HG03064 (cell line): ENCODE data around the gene KRTAP9-3.
"Not testable (repeated sequence)": the region's sequence is repeated elsewhere in the genome, so short reads cannot be mapped to it uniquely, and the experiment has no call there.

Experiments used
- ATAC-seq: cut with Tn5 transposase; IDR thresholded peaks from one replicate; pipeline ENCODE4 v1.9.1; 2021; ENCODE audit warnings: low read depth; ENCODE audit not compliant: unreplicated experiment

Gene KRTAP9-3

GRCh38 chr17:41249637-41250240 lies 17.5 kb downstream of the KRTAP9-3 start, which contains the start of gene KRTAP9-4:
Gene KRTAP9-4 (plus strand): TSS chr17:41249687. CDS start chr17:41249721, 34 bp downstream.
- not testable (repeated sequence) for ATAC-seq

- ATAC-seq: no peak
Observed at GRCh38 chr17:41251261-41251660, 19.0 kb downstream of the KRTAP9-3 start.

- ATAC-seq: no peak
Observed at GRCh38 chr17:41254861-41255260, 22.6 kb downstream of the KRTAP9-3 start.

GRCh38 chr17:41255381-41256290 lies 23.4 kb downstream of the KRTAP9-3 start, which contains the start of gene KRTAP9-9:
Gene KRTAP9-9 (plus strand): TSS chr17:41255384.
- ATAC-seq: not testable (repeated sequence)

- ATAC-seq: no peak
Observed at GRCh38 chr17:41256291-41256685, 24.0 kb downstream of the KRTAP9-3 start.

GRCh38 chr17:41258406-41258805 lies 26.2 kb downstream of the KRTAP9-3 start:
- no peak for ATAC-seq

- no peak for ATAC-seq
Observed at GRCh38 chr17:41263212-41263611, 31.0 kb downstream of the KRTAP9-3 start.

- ATAC-seq: no peak
Observed at GRCh38 chr17:41264599-41264998, 32.4 kb downstream of the KRTAP9-3 start.

GRCh38 chr17:41265078-41265477 lies 32.8 kb downstream of the KRTAP9-3 start, which contains the start of gene KRTAP9-6:
Gene KRTAP9-6 (plus strand): TSS chr17:41265378. CDS start chr17:41265378, 0 bp downstream.
- no peak for ATAC-seq

GRCh38 chr17:41267711-41268110 lies 35.5 kb downstream of the KRTAP9-3 start:
- no peak for ATAC-seq

- not testable (repeated sequence) for ATAC-seq
Observed at GRCh38 chr17:41271323-41271722, 39.1 kb downstream of the KRTAP9-3 start.

- no peak for ATAC-seq
Observed at GRCh38 chr17:41271858-41272257, 39.6 kb downstream of the KRTAP9-3 start.

- not testable (repeated sequence) for ATAC-seq
Observed at GRCh38 chr17:41275648-41276190, 43.5 kb downstream of the KRTAP9-3 start, which contains the start of gene KRTAP9-7. Gene KRTAP9-7 (plus strand): TSS chr17:41275698. CDS start chr17:41275698, 0 bp downstream.

GRCh38 chr17:41278176-41278955 lies 46.1 kb downstream of the KRTAP9-3 start:
- no peak for ATAC-seq
